ENCODE results near the gene C10orf62.

Gene C10orf62

GRCh38 chr10:97563337-97563736 lies 26.2 kb upstream of the C10orf62 start:
- no peak for DNase-seq (ENCODE audit: extremely low read depth, low read depth)
- TF ChIP-seq CTCF (IDR thresholded peaks at IDR 0.05; ENCODE audit: low read depth, low read length): no peak

- TF ChIP-seq CTCF (IDR thresholded peaks at IDR 0.05; ENCODE audit: low read depth, low read length): no peak
- no peak for DNase-seq (ENCODE audit: extremely low read depth, low read depth)
Measured at GRCh38 chr10:97564776-97565175, 24.7 kb upstream of the C10orf62 start.

GRCh38 chr10:97566336-97566996 lies 23.1 kb upstream of the C10orf62 start:
- no peak for TF ChIP-seq CTCF (IDR thresholded peaks at IDR 0.05; ENCODE audit: low read depth, low read length)
- DNase-seq (ENCODE audit: extremely low read depth, low read depth): no peak

GRCh38 chr10:97567891-97568290 lies 21.6 kb upstream of the C10orf62 start:
- no peak for DNase-seq (ENCODE audit: extremely low read depth, low read depth)
- no peak for TF ChIP-seq CTCF (IDR thresholded peaks at IDR 0.05; ENCODE audit: low read depth, low read length)

- no peak for DNase-seq (ENCODE audit: extremely low read depth, low read depth)
- no peak for TF ChIP-seq CTCF (IDR thresholded peaks at IDR 0.05; ENCODE audit: low read depth, low read length)
Measured at GRCh38 chr10:97570146-97570788, 19.3 kb upstream of the C10orf62 start.

- no peak for DNase-seq (ENCODE audit: extremely low read depth, low read depth)
- no peak for TF ChIP-seq CTCF (IDR thresholded peaks at IDR 0.05; ENCODE audit: low read depth, low read length)
Measured at GRCh38 chr10:97570789-97571471, 18.6 kb upstream of the C10orf62 start.

- TF ChIP-seq CTCF (IDR thresholded peaks at IDR 0.05; ENCODE audit: low read depth, low read length): no peak
- DNase-seq (ENCODE audit: extremely low read depth, low read depth): no peak
Measured at GRCh38 chr10:97571622-97572021, 17.9 kb upstream of the C10orf62 start.
